H1 (cell line): Measurements from ENCODE around the gene KRTAP10-3. TPM values are rescaled to one million over a fixed set of nuclear protein-coding genes. Genes with fewer than 3 reads are reported as not detected.

Source experiments
- BACH1 ChIP-seq: IDR thresholded peaks from 2 replicates; pipeline ENCODE4 v1.6.1; 2012; ENCODE audit warnings: low read length, improper control_type of control experiment
- CREB1 ChIP-seq: IDR thresholded peaks from 2 replicates; pipeline ENCODE4 v1.6.1; 2012; ENCODE audit warnings: inconsistent platforms
- GTF2F1 ChIP-seq: IDR thresholded peaks from 2 replicates; pipeline ENCODE4 v1.6.1; 2012; ENCODE audit warnings: low read depth, low read length, improper control_type of control experiment, borderline replicate concordance
- RBBP5 ChIP-seq: IDR thresholded peaks from 2 replicates; pipeline ENCODE4 v1.7.1; 2012; ENCODE audit warnings: low read depth, mild to moderate bottlenecking, inconsistent platforms, low read length, moderate library complexity, borderline replicate concordance
- polyA plus RNA-seq, 7 experiments: library from polyadenylated mRNA; depleted of rRNA in 3 of 7; stranded (reverse) in 5 of 7; unstranded in 2 of 7; fragments of >200 nt in 5 of 7; fragments of 200-250 nt in 2 of 7; gene quantifications; 1 replicate in 5 of 7; 2 replicates in 1 of 7; 4 replicates in 1 of 7; pipeline versions ENCODE4 v1.2.1 to v1.2.3, GENCODE V29; 2011 to 2013; ENCODE audit warnings: missing spikeins in 2 of 7, mixed read lengths in 2 of 7
- total RNA-seq: library from RNA; stranded (reverse); fragmentation: NEBNext Ultra II Directional; extraction: Animal tissue kit (Norgen Biotek cat#: 25700); gene quantifications from 2 replicates; pipeline ENCODE4 v1.2.1, GENCODE V29; 2021

Gene KRTAP10-3
- total and polyA plus RNA-seq, 2 of the 8 experiments (the other 6 are each of a cell fraction or from before 2014, with no cell fraction given): not detected

DNA sequence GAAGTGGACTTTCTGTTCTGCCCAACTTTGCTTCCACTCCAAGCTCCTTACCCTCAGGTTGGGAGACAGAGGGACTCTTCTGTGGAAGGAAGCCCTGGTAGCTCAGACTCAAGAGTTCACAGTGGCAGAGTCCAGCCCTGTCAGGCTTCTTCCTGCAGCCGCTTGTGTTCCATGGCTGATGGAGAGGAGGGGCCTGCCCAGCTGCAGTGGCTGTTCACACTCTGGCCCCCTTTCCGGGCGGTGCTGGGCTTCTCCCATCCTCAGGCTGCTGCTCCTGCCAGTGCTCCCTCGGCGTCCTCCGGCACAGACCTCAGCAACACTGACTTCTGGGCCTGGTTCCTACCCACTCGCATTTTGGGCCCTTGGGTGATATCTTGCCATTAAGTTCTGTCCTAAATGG lies 22.6 kb downstream of the KRTAP10-3 start (continued):
- TF ChIP-seq CREB1 (no peak), BACH1 (no peak), RBBP5 (no peak), GTF2F1 (no peak)
